Measurements from ENCODE around the gene TLN1.

The TLN1 gene, protein sequence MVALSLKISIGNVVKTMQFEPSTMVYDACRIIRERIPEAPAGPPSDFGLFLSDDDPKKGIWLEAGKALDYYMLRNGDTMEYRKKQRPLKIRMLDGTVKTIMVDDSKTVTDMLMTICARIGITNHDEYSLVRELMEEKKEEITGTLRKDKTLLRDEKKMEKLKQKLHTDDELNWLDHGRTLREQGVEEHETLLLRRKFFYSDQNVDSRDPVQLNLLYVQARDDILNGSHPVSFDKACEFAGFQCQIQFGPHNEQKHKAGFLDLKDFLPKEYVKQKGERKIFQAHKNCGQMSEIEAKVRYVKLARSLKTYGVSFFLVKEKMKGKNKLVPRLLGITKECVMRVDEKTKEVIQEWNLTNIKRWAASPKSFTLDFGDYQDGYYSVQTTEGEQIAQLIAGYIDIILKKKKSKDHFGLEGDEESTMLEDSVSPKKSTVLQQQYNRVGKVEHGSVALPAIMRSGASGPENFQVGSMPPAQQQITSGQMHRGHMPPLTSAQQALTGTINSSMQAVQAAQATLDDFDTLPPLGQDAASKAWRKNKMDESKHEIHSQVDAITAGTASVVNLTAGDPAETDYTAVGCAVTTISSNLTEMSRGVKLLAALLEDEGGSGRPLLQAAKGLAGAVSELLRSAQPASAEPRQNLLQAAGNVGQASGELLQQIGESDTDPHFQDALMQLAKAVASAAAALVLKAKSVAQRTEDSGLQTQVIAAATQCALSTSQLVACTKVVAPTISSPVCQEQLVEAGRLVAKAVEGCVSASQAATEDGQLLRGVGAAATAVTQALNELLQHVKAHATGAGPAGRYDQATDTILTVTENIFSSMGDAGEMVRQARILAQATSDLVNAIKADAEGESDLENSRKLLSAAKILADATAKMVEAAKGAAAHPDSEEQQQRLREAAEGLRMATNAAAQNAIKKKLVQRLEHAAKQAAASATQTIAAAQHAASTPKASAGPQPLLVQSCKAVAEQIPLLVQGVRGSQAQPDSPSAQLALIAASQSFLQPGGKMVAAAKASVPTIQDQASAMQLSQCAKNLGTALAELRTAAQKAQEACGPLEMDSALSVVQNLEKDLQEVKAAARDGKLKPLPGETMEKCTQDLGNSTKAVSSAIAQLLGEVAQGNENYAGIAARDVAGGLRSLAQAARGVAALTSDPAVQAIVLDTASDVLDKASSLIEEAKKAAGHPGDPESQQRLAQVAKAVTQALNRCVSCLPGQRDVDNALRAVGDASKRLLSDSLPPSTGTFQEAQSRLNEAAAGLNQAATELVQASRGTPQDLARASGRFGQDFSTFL (N-terminal part only)

DNA sequence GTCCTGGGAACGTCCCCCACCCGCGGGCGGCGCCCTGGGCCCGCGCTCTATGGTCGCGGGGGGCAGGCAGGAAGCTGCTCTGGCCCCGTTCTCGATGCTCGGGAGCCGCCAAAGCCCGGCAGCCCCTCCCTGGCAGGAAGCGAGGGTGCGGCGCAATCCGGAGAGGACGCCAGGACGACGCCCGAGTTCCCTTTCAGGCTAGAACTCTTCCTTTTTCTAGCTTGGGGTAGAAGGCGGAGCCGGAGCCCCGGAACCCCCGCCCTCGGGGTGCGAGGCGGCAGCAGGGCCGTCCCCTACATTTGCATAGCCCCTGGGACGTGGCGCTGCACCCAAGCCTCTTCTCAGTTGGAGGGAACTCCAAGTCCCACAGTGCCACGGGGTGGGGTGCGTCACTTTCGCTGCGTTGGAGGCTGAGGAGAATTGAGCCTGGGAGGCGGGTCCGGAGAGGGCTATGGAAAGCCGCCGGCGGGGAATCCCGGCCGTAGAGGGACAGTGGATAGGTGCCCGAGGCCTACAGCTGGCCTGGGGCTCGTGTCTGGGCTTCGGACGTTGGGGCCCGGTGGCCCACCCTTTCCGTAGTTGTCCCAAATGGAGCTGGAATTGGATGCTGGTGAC, at the start of gene TLN1, which contains the start of gene CREB3:
Gene TLN1 (minus strand): TSS at position 11 of the 615 bp plus-strand sequence. CDS start 6,501 bp downstream, outside the sequence.
Gene CREB3 (plus strand): TSS at position 482 of the 615 bp plus-strand sequence. CDS start 107 bp downstream, at position 589.
- peak; percentile 91 to 92 for ATAC-seq

DNA sequence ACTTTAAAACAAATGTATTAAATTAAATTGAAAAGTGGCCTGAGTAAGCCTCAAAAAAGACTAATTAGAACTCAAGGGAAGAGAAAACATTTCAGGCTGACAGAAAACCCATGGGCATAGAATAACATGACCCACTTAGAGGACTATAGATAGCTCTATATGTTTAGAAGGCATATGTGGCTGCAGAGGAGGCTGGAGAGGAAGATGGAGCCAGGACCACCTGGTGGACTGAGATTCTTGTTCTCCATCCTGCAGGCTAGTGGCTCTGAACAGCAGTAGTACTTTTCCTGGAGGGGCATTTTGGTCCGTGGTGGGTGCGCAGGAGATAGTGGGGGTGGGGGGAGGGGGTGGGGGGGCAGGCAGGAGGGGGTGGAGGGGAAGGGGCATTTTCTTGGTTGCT, 49.1 kb upstream of the TLN1 start:
- ATAC-seq = no peak

DNA sequence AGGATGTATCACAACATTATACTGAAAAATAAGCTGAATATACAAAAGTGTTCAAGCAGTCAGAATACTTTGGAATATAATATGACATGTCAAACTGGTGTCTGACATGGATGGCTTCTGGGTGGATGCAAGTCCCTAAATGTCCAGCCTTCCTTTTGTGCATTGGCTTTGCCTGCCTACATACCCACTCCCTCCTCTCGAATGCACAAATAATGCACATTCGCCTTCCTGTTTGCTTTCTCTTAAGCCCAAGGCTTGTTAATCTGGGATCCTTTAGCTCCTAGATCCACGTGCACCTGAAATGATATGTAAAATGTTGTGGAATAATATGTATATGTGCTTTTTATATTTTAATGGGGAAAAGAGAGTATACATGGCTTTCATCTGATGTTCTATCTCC, 46.5 kb upstream of the TLN1 start:
- no peak for ATAC-seq

DNA sequence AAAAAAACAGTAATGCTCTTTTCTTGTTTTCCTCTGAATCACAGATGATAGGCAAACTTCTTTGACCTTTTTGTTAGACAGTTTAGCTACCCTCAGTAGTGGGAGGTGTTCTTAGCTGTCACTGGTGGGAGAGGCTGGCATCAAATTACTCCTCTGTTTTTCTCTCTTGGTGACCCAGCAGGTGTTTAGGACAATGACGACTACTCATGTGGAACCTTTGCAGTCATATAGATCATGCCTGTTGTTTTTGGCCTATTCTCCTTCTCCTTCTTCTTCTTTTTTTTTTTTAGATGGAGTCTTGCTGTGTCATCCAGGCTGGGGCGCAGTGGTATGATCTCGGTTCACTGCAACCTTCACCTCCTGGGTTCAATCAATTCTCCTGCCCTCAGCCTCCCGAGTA, 44.0 kb upstream of the TLN1 start:
- ATAC-seq = peak in 1 of 2 donors; percentile 45

DNA sequence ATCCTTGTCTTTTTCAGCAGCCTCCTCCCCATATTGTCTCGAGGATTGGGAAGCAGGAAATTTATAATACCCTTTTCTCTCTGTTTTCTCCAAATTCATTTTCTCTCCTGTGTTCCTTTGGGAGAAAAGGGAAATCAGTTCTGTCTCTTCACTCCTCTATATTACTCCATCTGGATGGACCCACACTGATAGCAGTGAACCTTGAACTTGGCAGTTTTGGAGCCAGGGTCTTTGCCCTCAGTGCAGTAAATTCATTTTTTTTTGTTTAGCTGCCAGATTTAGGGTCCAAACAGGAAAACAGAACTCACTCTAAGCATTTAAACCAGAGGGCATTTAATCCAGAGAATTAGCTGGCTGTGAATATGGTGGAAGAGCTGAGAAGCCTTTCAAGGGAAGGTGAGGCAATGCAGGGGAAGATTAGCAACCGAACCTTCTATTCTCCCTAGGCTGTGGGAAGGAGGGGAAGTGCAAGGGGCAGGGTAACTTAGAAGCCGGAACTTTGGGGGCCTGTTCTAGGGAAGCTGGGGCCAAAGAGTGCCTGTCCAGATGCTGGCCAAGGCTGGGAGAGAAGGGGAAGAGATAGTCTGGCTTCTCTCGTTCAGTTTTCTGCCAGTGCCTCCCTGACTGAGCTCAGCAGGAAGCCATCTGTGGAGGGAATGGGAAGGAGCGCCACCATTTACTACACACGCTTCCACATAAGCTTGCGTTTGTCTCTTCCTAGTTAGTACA, 43.1 kb upstream of the TLN1 start:
- ATAC-seq = no peak

DNA sequence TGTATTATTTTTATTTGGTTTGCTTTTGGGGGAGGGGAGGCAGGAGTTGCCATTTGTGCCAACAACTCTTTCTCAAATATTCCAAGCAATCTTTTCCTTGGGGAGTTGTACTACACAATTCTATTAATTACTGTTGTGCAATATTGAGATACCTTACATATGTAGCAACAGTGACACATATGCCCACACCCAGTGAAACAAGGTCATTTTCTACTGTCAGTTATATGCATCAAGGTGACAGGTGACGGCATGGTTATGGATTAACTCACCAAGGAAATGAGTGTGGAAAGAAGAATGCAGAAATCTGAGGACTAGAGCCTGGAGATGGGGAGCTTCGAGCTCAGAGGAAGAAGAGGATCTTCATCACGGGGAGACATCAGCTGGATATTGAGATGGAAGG, 39.9 kb upstream of the TLN1 start:
- no peak for ATAC-seq

DNA sequence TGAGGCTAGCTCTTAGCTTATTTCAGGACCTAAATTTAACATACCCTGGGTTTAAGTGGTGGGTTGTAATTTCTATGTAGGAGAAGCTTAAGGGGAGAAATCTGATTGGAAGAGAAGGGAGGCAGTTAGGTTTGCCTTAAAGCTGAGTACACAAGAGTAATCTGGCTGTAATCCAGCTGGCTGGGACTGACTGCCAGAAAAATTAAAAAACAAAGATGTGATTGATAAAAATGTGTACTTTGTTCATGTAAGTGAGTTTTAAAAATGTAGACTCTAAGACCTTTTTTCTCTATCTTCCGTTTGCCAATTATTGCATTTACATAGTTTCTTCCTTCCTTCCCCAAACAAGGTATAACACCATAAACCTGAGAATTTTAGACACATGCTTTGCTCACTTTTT, 39.5 kb upstream of the TLN1 start:
- no peak for ATAC-seq

DNA sequence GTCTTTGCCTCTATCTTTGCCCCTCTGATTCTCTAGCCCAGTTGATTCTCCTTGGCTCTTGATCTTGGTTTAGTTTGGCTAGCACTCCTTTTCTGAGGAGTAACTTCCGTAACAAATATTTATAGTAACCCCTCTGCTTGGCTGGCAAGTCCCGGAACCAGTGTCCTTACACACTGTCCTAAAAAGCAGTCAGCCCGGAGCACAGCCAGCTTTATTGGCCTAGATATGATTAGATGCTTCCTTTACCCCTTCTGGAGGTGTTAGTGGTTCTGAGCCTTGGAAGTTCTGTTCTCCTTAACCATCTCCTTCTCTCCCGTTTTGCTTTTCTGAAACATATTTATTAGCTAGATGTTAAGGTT, 39.1 kb upstream of the TLN1 start:
- ATAC-seq = no peak

DNA sequence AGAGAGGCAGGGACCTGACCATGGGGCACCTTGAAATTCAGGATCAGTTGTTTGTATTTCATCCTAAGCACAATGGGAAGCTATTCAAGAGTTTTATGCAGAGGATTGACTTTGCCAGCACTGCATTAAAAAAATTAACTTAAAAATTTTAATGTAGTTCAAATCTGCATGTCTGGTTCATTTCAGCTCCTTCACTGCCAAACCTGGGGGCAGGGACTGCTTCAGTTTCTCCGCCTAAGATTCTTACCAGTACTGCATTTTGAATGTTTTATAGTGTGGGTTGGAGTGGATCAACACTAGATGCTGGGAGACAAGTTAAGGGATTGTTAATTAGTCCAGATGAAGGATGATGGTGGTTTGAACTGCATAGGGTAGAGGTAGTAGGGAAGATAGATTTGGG, 37.8 kb upstream of the TLN1 start:
- no peak for ATAC-seq

DNA sequence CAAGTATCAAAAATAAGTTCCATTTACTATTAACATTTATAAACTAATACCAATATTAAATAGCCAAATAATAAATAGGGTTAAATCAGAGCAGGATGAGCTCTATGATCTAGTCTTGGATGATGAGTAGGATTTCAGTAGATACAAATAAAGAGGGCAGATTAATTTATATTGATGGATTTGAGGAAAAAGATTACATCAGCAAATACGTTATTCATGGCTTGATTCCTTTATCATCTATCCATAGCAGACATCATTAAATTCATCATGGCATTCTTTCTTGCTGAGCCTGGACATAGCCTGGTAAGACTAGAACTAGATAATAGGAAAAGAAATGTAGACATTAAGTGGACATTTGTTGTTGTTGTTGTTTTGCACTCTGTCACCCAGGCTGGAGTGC, 35.5 kb upstream of the TLN1 start:
- no peak for ATAC-seq

DNA sequence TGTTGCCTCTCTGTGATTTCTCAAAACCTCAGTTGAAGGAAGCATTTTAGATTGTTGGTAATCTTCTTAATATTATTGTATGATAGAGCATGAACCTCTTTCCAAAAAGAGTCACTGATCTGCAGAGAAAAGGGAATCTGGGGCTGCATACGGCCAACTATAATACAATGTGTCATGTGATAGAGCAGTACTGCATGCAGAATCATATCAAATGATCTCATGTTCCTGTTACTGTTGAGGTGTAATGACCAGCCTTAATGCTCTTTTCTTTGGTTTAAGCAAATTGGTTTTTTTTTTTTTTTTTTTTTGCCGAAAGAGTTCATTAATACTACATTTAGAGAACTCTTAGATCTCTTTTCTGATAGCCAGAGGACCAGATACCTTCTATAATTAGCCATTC, 35.0 kb upstream of the TLN1 start:
- no peak for ATAC-seq

DNA sequence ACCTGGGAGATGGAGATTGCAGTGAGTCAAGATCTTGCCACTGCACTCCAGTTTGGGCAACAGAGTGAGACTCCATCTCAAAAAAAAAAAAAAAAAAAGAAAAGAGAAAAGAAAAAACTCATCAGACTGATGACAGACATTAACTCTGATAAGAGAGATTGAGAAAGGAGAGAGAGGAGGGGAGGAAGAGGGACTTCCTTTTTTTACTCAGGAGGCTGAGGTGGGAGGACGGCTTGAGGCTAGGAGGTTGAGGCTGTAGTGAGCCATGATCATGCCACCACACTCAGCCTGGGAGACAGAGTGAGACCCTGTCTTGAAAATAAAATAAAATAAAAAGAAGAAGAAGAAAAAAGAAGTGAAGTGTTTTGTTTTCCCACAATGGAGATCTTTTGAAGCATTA, 31.8 kb upstream of the TLN1 start:
- ATAC-seq = no peak

DNA sequence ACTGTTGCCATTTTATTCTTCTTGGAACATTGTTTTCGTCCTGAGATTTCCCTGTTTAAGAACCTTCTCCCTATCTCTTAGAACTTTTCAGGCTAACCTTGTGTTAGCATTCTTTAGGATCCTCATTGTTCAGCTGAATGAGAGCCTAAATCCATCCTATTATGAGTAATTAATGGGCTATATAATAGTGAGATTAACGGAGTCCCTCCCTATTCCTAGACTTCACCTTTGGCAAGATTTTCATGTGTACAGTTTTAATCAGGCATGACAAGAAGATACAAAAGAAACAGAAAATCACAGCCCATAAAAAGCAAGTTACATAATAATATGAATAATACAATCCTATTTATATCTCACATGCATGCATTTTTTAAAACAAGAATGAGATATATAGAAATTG, 31.2 kb upstream of the TLN1 start:
- ATAC-seq = no peak

DNA sequence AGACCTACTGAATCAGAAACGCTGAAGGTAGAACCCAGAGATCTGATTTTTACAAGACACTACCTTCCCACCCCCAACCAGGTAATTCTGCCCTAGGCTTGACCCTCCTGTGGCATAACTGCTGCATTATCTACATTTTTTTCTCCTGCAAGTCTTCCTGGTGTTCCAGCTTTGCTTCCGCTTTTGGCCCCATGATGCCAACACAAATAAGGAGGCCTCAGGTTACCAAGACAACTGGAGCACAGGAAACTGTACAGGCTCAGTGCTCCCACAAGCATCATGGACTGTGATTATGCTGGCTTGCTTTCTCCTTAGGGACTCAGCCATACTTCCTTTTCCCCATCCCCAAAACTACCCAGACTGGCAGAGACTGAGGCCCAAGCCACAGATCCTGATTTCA, 28.7 kb upstream of the TLN1 start:
- ATAC-seq = no peak

DNA sequence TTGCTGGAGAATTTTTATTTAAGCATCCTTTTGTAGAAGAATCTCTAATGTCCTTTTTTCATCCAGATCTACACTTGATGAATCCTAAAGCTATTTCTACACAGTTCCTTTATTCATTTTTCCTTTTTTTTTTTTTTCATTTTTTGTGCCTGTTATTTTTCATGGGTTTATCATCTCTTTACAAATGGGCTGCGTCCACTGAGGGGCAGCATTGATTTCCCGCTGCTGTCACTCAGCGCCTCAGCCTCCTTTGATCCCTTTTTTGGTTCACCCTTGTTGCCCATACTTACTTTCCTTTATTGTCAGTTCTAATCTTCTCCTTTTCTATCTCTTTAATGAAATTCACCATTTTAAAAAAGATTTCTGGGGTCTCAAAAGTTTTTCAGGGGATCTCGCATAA, 27.8 kb upstream of the TLN1 start:
- no peak for ATAC-seq

DNA sequence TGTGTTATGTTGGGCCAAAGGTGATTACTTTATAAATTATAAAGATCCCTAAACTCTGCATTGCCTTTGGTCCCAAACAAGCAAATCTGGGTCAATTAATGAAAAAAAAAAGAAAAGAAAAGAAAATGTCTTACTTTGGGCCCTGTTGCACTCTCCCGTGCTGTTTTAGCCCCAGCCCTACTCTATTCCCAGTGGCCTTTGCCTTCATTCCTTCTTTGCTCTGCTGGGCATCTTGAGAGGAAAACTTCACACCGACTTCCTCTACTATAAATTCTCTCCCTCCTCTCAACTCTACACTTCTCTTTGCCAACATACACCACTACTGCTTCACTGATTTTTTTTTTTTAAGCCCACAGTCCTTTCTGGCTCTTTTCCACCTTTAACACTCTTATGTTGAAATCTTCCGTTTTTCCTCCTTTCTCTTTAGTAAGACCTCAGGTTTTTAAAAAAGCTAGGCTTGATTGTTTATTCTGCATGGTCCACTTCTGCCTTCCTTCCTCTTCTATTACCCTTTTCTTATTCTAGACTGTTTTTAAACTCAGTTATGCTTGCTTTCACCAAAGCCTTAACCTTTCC, 26.6 kb upstream of the TLN1 start:
- ATAC-seq = no peak

DNA sequence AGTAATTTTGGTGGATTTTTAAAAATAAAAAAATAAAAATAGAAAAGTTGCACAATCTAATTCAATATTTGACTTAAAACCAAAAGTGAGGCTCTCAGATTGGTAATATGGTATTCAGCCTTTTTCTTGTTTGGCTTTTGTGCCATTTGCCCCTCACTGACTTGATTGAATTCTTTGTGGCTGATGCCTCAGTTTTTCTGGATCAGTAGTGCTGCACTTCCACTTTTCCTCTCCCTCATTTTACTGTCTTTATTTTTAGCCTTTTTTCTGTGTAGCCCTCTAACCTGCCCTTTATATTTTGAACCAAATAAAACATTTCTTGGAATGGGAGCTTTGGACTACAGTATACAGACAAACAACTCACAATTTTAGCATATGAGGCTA, 25.9 kb upstream of the TLN1 start:
- ATAC-seq = no peak

DNA sequence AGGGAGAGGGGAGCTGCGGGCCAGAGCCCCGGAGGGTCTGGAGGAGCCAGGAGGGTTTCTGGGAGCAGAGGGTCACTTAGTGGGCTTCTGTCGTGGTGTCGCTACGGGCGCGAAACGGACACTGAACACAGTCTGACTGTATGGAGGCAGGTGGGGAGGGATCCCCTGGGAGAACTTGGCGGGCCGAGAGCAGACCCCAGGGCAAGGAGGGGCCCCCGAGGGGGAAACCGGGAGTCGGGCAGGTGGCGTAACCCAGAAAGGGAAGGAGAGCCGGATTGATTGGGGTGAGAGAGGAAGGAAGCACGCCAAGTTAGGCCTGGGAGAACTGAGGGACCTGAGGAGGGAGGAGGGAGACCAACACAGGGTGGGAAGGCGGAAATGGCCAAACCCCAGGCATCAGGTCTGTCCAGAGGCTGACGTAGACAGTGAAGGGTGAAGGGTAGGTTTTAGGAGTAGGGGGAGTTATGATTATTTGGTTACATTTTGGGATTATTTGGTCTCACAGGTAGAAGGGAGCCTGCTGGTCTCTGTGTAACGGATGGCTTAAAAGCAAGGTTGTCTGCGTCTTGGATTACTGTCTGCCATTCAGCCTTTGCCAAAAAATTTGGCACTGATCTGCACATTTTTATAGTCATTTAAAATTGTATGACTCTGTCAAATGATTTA, 25.4 kb upstream of the TLN1 start:
- ATAC-seq = peak; percentile 16 to 31

DNA sequence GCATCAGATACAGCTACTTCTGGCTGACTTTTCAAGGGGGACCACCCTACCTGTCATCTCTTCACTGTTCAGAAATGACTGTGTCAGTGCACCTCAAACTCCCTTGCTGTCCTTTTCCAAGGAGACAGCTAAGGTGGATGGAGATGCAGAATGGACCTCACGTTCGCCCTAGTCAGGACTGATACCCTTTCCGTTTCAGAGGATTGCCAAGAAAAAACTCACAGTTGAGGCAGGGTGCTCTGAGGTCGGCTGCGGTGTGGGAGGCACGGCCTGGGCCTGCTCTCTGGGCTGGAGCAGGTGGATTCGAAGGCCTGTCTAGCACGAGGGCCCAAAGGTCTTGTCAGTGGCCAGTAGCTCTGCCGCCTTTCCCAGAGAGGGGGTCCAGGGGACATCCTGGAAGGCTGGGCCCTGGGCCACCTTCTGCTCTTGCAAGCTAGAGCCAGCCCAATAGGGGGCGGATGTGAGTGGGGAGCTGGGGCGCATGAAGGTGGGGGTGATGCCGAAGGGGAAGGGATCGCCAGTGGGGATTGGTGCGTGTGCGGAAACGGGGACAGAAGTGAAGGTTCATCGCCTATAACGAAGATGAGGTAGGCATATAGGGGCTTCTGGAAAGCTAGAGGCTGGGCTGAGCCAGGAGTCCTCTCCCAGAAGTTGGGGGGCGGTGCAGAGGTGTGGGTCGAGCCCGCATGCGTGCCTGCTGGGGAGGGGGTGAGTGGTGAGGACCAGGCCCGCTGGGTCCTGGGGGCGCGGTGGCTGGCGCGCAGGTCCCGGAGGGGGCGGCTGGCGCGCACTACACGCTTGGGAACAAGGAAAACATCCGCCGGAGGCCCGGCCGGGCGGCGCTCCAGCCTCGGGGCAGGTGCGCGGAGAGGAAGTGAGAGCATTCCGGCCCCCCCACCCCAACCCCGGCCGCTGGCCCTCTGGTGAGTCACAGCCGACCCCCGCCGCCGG, 24.6 kb upstream of the TLN1 start:
- ATAC-seq = peak; percentile 82 to 88

DNA sequence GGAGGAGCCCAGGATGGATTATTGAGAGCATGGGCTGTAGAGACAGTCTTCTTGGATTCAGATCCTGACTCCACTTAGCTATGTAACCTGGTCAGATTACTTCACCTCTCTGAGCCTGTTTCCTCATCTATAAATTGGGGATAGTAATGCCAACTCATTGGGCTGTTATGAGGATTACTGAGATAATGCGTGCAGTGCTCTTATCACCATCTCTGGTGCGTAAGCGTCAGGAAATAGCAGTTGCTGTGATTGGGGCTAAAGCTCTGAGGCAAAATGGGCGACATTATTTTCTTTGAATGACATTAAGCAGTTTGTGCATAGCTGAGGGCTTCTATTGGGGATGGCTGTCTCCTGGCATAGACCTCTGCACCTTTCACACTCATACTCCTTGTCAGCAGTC, 23.1 kb upstream of the TLN1 start:
- no peak for ATAC-seq

Data from activated CD4-positive, CD25-positive, alpha-beta regulatory T cell treated with anti-CD3 and anti-CD28 coated beads, Interleukin-2, amount 50 U/mL, for 24 hours (primary cell).